Keratinocyte (primary cell): Measurements from ENCODE around the gene DUSP6.

Experiments used
- CTCF ChIP-seq, 3 experiments: IDR thresholded peaks in 1 of 3; conservative IDR thresholded peaks in 1 of 3; optimal IDR thresholded peaks in 1 of 3; 2 replicates in 2 of 3; 3 replicates in 1 of 3; pipeline versions ENCODE3 to v1.5.1; 2011; ENCODE audit warnings: low read length in 3 of 3, mild to moderate bottlenecking in 3 of 3, moderate library complexity in 2 of 3, control low read depth in 1 of 3, inconsistent platforms in 1 of 3; ENCODE audit not compliant: insufficient read depth in 2 of 3; ENCODE audit errors: extremely low read depth in 1 of 3
- EZH2 ChIP-seq: IDR thresholded peaks from one replicate; pipeline ENCODE4 v1.6.1; 2012; ENCODE audit warnings: inconsistent platforms, mild to moderate bottlenecking, low read length, moderate library complexity

DNA sequence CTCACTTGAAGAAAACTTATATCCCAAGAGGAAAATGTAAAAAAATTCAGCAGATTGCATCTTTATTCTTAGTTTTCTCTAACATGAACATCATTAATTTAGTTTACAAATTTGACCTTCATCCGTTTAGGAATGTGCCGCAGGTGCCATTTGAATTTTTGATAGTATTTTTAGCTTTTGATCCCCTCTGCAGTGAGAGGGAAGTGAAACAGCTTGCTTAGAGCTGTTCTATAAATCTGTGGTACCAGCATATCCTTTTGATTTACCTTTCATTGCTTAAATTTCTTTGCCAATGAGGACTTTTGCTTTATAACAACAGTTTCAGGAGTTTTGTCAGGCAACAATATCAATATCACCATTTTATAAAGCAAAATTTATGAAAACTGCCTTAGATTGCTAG is 32.7 kb downstream of the DUSP6 start:
- TF ChIP-seq CTCF (optimal IDR thresholded peaks at IDR 0.05 in 1 of 3, IDR thresholded peaks at IDR 0.05 in 1 of 3, conservative IDR thresholded peaks at IDR 0.05 in 1 of 3; ENCODE audit: extremely low read depth in 1 of 3, insufficient read depth in 2 of 3, low read length in 3 of 3), result no peak
- TF ChIP-seq EZH2, result no peak
